Epithelial cell of esophagus (primary cell): ENCODE results near the gene TAS2R8.
"Not testable (repeated sequence)": the region's sequence is repeated elsewhere in the genome, so short reads cannot be mapped to it uniquely, and the experiment has no call there.

Experiments
- DNase-seq: peaks from one replicate; pipeline ENCODE4 v3.0.0; 2010; ENCODE audit warnings: low read depth
- H3K4me3 ChIP-seq: 2 replicates; pipeline ENCODE4 v1.5.1; 2011; ENCODE audit warnings: mild to moderate bottlenecking, low read length, control low read depth
- CTCF ChIP-seq: IDR thresholded peaks from 2 replicates; pipeline ENCODE4 v1.5.1; 2011; ENCODE audit warnings: low read depth, mild to moderate bottlenecking, low read length, control low read depth, inconsistent platforms; ENCODE audit not compliant: insufficient read depth; ENCODE audit errors: missing control alignments

TAS2R8 gene

GRCh38 chr12:10802587-10802986, 4.5 kb downstream of the TAS2R8 start, which contains the start of gene TAS2R7:
TSS of gene TAS2R7 (minus strand) at chr12:10802627. CDS start at chr12:10802570, 57 bp downstream.
- no peak for DNase-seq
- H3K4me3 ChIP-seq = no peak within 1 kb of the TSS
- TF ChIP-seq CTCF = no peak

- no peak for TF ChIP-seq CTCF
- H3K4me3 ChIP-seq = no peak overlapping the region
- no peak for DNase-seq
Measured at GRCh38 chr12:10801741-10802140, 5.3 kb downstream of the TAS2R8 start.

- H3K4me3 ChIP-seq = no peak overlapping the region
- no peak for DNase-seq
- TF ChIP-seq CTCF = no peak
Measured at GRCh38 chr12:10794222-10794621, 12.9 kb downstream of the TAS2R8 start.

- DNase-seq, H3K4me3 ChIP-seq: not testable (repeated sequence)
Measured at GRCh38 chr12:10791769-10792168, 15.3 kb downstream of the TAS2R8 start.

- no peak for DNase-seq
- no peak for TF ChIP-seq CTCF
- H3K4me3 ChIP-seq = no peak overlapping the region
Measured at GRCh38 chr12:10783252-10783651, 23.8 kb downstream of the TAS2R8 start.

- no peak overlapping the region for H3K4me3 ChIP-seq
- TF ChIP-seq CTCF = no peak
- no peak for DNase-seq
Measured at GRCh38 chr12:10779103-10779502, 28.0 kb downstream of the TAS2R8 start.

GRCh38 chr12:10771132-10771733, 35.9 kb downstream of the TAS2R8 start:
- peak; percentile 58 for DNase-seq
- peak; percentile 53 for TF ChIP-seq CTCF
- H3K4me3 ChIP-seq = no peak overlapping the region
